ENCODE measurements around the gene ATRIP.

GRCh38 chr3:48451270-48451669 is 4.7 kb downstream of the ATRIP start:
- no peak for TF ChIP-seq CTCF (IDR thresholded peaks at IDR 0.05)
- no peak for TF ChIP-seq POLR2A (IDR thresholded peaks at IDR 0.05)

Data from heart left ventricle (tissue), 13 donors.